ENCODE measurements around the gene ERAL1. TPM values are rescaled to one million over a fixed set of nuclear protein-coding genes. Genes with fewer than 3 reads are reported as not detected.
"Not testable (repeated sequence)": the region's sequence is repeated elsewhere in the genome, so short reads cannot be mapped to it uniquely, and the experiment has no call there.

Gene ERAL1
- 46.1 and 46.9 TPM in 2 replicates for total RNA-seq

GRCh38 chr17:28854457-28855335 lies at the start of gene ERAL1:
Gene ERAL1 (plus strand): TSS chr17:28855016. CDS start chr17:28855035, 19 bp downstream.
- intact Hi-C loops (cut with micrococcal nuclease), result loop anchor here (1.0 to 2.0 kb wide), 10 partner anchors 12 to 256 kb away; partner anchors contain the start of genes DHRS13, FAM222B, FLOT2 and NEK8

- intact Hi-C loops (cut with micrococcal nuclease), result no loop called here
Observed at GRCh38 chr17:28807925-28808634, 46.7 kb upstream of the ERAL1 start.

GRCh38 chr17:28810437-28810836 lies 44.4 kb upstream of the ERAL1 start:
- intact Hi-C loops (cut with micrococcal nuclease), result loop anchor here (5.0 to 10.0 kb wide), 3 partner anchors 148 to 1297 kb away; partner anchors contain the start of genes LYRM9, SDF2 and SUPT6H

- intact Hi-C loops (cut with micrococcal nuclease), result loop anchor here (1.0 to 10.0 kb wide), 12 partner anchors 31 to 1296 kb away; partner anchors contain the start of genes BLTP2, DHRS13, ERAL1 and FAM222B
Observed at GRCh38 chr17:28811651-28812090, 43.1 kb upstream of the ERAL1 start.

GRCh38 chr17:28812091-28812747 lies 42.6 kb upstream of the ERAL1 start:
- intact Hi-C loops (cut with micrococcal nuclease), result loop anchor here (1.0 to 10.0 kb wide), 12 partner anchors 30 to 1295 kb away; partner anchors contain the start of genes BLTP2, DHRS13, ERAL1 and FAM222B

GRCh38 chr17:28812748-28813377 lies 42.0 kb upstream of the ERAL1 start:
- intact Hi-C loops (cut with micrococcal nuclease), result loop anchor here (1.0 to 10.0 kb wide), 12 partner anchors 29 to 1294 kb away; partner anchors contain the start of genes BLTP2, DHRS13, ERAL1 and FAM222B

GRCh38 chr17:28816540-28816939 lies 38.3 kb upstream of the ERAL1 start:
- intact Hi-C loops (cut with micrococcal nuclease), result loop anchor here (10.0 kb wide), 1 partner anchor 922 kb away; the partner anchor contains the start of gene LYRM9

- intact Hi-C loops (cut with micrococcal nuclease), result loop anchor here (10.0 kb wide), 1 partner anchor 924 kb away; the partner anchor contains the start of gene LYRM9
Observed at GRCh38 chr17:28818819-28819221, 36.0 kb upstream of the ERAL1 start.

- intact Hi-C loops (cut with micrococcal nuclease), result loop anchor here (10.0 kb wide), 1 partner anchor 925 kb away; the partner anchor contains the start of gene LYRM9
Observed at GRCh38 chr17:28819582-28819981, 35.2 kb upstream of the ERAL1 start.

- intact Hi-C loops (cut with micrococcal nuclease), result no loop called here
Observed at GRCh38 chr17:28827672-28828071, 27.1 kb upstream of the ERAL1 start.

- intact Hi-C loops (cut with micrococcal nuclease), result no loop called here
Observed at GRCh38 chr17:28828294-28829040, 26.3 kb upstream of the ERAL1 start.

- intact Hi-C loops (cut with micrococcal nuclease), result no loop called here
Observed at GRCh38 chr17:28834420-28834819, 20.4 kb upstream of the ERAL1 start.

GRCh38 chr17:28836541-28836940 lies 18.3 kb upstream of the ERAL1 start:
- intact Hi-C loops (cut with micrococcal nuclease), result not testable (repeated sequence)

GRCh38 chr17:28839221-28839620 lies 15.6 kb upstream of the ERAL1 start:
- intact Hi-C loops (cut with micrococcal nuclease), result no loop called here

- intact Hi-C loops (cut with micrococcal nuclease), result loop anchor here (1.0 to 10.0 kb wide), 8 partner anchors 12 to 177 kb away; partner anchors contain the start of genes DHRS13, NEK8, PHF12 and SDF2
Observed at GRCh38 chr17:28841901-28842281, 12.9 kb upstream of the ERAL1 start.

- intact Hi-C loops (cut with micrococcal nuclease), result loop anchor here (1.0 to 10.0 kb wide), 8 partner anchors 12 to 178 kb away; partner anchors contain the start of genes DHRS13, NEK8, PHF12 and SDF2
Observed at GRCh38 chr17:28842282-28843012, 12.4 kb upstream of the ERAL1 start, which contains the start of gene FAM222B. Gene FAM222B (minus strand): TSS chr17:28842790. CDS start chr17:28766667, 76,123 bp downstream.

- intact Hi-C loops (cut with micrococcal nuclease), result loop anchor here (5.0 to 10.0 kb wide), 2 partner anchors 51 to 179 kb away; partner anchors contain the start of genes SDF2 and SUPT6H
Observed at GRCh38 chr17:28843816-28844148, 11.0 kb upstream of the ERAL1 start.

- intact Hi-C loops (cut with micrococcal nuclease), result loop anchor here (10.0 kb wide), 1 partner anchor 181 kb away; the partner anchor contains the start of genes SDF2 and SUPT6H
Observed at GRCh38 chr17:28846231-28846630, 8.6 kb upstream of the ERAL1 start.

All from T-helper 1 cell treated with Interleukin-12 subunit alpha and Interleukin-12 subunit beta and Interleukin-4 antibody, amounts not matched to agents 30 ng/mL and 1 ng/mL, for 36 hours (primary cell).